MM.1S (cell line): ENCODE data around the gene RAB11A.

Experiments
- EZH2 ChIP-seq: fragments of 300-600 bp; sonication (generic); optimal IDR thresholded peaks from 2 replicates; pipeline ENCODE3; 2017; ENCODE audit warnings: low read depth, mild to moderate bottlenecking, antibody characterized with exemption, low read length, mixed read lengths
- EZH2phosphoT487 ChIP-seq: fragments of 300-600 bp; sonication (generic); IDR thresholded peaks from 2 replicates; pipeline ENCODE4 v1.6.1; 2018; ENCODE audit warnings: antibody characterized with exemption, low read length
- TF ChIP-seq, protein P1 (sequence below): fragments of 300-600 bp; sonication (generic); IDR thresholded peaks from 2 replicates; pipeline ENCODE4 v1.5.1; 2016; ENCODE audit warnings: antibody characterized with exemption, low read length, mixed read lengths

DNA sequence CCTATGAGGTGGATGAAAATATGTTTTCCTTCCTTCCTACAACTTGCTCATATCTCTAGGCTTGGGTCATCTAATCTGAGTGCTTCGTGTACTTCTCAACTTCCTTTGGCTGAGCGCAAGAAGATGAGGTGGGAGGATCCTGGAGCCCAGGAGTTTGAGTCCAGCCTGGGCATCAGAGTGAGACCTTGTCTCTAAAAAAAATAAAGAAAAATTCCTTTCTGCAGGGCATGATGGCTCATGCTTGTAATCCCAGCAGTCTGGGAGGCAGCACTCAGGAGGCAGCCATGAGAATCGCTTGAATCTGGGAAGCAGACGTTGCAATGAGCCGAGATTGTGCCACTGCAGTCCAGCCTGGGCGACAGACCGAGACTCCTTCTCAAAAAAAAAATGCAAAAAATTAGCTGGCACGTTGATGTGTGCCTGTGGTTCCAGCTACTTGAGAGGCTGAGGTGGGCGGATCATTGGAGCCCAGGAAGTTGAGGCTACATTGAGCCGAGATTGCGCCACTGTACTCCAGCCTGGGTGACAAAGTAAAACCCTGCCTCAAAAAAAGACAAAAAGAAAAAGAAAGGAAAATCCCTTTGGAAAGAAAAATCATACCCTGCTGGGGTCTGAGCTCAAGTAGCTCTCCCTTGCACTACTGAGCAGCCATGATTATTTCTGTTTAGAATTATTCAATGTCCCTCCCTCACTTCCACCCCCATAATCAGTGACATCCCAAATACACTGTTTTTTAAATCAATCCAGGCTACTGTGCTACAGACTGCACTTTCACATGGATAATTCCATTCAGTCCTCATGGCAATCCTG lies 28.0 kb upstream of the RAB11A start:
- TF ChIP-seq, protein P1, sequence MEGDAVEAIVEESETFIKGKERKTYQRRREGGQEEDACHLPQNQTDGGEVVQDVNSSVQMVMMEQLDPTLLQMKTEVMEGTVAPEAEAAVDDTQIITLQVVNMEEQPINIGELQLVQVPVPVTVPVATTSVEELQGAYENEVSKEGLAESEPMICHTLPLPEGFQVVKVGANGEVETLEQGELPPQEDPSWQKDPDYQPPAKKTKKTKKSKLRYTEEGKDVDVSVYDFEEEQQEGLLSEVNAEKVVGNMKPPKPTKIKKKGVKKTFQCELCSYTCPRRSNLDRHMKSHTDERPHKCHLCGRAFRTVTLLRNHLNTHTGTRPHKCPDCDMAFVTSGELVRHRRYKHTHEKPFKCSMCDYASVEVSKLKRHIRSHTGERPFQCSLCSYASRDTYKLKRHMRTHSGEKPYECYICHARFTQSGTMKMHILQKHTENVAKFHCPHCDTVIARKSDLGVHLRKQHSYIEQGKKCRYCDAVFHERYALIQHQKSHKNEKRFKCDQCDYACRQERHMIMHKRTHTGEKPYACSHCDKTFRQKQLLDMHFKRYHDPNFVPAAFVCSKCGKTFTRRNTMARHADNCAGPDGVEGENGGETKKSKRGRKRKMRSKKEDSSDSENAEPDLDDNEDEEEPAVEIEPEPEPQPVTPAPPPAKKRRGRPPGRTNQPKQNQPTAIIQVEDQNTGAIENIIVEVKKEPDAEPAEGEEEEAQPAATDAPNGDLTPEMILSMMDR = no peak
- TF ChIP-seq EZH2phosphoT487 (no peak), EZH2 (no peak)
